COLO668 (cell line): ENCODE measurements around the gene SHC3.

Source experiments
- DNase-seq: peaks from one replicate; lab custom pipeline; 2025; ENCODE audit not compliant: unreplicated experiment; lab: John Stamatoyannopoulos, UW

Gene SHC3

DNA sequence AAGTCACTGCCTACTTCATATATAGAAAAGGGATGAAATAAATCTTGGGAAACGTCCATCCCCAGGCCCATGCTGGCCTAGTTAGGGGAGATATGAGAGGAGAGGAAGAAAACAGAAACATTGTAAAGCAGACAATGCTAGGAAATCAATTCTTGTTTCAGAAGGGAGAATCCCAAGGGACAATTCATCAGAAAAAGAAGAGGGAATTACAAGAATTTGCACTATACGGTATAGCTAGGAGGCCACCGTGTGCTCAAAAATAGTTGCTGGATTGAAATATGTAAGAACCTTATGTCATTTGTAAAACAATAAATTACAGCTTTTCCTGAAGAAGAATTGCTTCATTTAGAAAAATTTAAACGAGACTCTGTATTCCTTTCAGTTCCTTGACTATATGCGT lies 8.3 kb upstream of the SHC3 start:
- no peak for DNase-seq

DNA sequence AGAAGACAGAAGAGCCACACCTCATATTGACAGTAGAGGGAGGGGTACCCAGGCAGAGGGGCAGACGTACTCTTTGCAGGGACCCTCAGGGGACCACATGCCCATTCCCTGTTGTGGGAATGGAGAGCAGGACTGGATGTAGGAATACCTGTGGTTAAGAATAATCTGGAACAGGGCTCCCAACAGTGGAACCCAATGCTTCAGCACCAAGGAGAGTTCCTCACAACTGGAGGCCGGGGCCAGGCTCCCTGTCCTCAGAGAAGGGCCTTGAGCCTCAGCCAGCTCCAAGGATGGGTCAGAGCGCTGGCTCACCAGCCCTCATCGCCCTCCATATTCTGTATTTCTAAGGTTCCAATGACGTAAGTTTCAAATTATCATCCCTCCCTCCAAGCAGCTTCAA lies 7.4 kb upstream of the SHC3 start:
- no peak for DNase-seq

DNA sequence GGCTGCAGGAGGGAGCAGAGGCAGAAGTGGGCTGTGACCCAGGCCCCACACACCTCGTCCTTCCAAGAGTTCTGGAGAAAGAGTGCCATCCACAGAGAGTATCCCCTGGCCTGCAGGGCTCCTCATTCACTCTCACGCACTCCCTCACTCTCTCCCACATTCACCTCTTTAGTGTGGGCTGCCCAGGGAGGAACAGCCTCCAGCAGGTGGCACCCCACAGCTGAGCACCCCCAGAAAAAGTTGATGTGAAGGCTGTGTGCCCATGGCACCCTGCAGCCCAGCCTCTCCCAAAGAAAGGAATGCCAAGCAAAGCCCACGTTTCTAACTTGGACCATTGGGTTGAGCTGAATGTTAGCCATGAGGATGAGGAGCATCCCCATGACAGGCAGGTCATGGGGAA lies 4.5 kb upstream of the SHC3 start:
- no peak for DNase-seq

DNA sequence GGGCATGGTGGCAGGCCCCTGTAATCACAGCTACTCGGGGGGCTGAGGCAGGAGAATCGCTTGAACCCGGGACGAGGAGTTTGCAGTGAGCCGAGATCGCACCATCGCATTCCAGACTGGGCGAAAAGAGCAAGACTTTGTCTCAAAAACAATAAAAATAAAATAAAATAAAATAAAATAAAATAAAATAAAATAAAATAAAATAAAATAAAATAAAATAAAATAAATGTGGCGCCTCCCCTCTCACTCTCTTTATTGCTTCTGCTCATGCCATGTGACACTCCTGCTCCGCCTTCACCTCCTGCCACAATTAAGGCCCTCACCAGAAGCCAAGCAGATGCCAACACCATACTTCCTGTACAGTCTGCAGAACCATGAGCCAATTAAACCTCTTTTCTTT lies 3.8 kb upstream of the SHC3 start:
- no peak for DNase-seq

DNA sequence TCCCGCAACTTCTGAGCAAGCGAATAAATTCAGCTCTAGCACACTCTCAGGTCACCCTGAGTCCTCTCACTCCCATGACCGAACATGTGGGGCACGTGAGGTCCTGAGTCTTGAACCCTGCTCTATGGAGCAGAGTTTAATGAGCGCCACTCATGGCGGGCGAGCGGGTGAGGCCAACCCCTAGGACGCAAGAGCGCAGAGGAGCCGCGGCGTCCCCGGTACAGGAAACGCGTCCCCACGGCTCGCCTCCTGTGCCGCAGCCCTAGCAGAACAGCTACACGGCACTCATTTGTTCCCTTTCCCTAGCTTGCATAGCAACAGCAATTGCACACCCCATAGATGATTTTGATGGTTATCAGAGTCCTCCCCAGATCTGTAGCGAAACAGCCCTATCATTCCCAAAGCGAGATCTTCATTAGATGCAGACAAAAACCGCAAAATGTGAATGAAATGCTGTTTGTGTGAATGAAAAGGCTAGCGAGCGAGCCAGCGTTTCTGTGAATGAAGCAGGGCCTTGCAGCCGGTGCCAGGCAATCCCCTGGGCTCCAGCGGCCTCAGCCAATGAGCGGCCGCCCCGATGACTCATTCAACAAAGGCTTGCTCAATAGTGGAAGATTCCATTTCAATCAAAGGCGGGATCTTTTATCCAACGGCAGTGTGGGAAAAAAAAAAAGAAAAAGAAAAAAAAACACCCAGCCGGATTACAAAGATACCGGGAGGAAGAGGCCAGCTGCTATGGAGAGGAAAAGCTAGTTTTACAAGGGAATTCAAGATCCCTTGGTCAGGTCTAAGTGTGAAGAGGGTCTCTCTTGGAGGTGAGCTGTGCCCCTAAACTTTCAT lies 1.5 kb upstream of the SHC3 start:
- peak; percentile 93 for DNase-seq

DNA sequence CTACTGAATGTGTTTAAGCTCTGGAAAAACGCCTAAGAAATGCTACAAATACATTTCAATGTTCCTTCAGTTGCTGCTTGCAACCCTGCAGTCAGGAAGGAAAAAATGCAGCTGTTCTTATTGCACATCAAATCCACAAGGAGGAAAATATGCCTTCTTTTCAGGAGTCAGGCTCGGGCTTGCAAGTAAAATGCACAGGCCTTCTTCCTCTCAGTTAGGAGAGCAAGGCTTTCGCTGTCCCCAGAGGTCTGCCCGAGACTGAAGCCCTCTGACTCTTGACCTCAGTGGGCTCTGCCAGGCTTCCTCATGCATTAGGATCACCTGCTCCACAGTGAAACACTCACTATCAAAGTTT lies 899 bp upstream of the SHC3 start:
- DNase-seq: no peak

DNA sequence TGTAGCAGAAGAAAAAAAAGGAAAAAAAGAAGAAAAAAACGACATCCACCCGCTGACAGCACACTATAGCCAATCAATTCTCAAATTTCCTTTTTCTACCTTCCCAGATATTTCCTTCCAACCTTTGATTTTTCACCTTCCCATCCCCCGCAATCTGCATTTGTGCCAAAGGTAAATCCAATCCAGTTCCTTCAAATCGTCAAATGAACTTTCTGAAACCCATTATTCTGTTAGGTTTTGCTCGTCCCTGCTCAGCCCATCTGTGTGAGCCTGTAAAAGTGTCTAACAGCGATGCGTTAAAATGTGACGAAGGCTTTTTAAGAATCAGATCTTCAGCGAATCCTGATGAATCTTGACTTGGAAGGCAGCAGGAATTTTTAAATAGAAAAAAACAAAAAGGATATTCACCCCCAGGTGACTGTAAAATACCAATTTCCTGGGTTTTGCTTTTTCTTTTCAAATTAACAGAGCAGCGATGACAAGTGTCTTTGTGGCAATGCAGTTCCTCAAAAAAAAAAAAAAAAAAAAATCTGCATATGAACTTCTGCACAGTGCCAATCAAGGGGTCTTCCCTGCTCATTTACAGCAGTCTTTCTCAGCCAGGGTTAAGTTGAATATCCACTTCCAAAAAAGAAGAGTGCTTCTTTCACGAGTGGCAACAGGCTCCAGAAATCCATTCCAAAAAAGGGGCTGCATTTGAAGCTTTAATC lies 367 bp upstream of the SHC3 start:
- no peak for DNase-seq

DNA sequence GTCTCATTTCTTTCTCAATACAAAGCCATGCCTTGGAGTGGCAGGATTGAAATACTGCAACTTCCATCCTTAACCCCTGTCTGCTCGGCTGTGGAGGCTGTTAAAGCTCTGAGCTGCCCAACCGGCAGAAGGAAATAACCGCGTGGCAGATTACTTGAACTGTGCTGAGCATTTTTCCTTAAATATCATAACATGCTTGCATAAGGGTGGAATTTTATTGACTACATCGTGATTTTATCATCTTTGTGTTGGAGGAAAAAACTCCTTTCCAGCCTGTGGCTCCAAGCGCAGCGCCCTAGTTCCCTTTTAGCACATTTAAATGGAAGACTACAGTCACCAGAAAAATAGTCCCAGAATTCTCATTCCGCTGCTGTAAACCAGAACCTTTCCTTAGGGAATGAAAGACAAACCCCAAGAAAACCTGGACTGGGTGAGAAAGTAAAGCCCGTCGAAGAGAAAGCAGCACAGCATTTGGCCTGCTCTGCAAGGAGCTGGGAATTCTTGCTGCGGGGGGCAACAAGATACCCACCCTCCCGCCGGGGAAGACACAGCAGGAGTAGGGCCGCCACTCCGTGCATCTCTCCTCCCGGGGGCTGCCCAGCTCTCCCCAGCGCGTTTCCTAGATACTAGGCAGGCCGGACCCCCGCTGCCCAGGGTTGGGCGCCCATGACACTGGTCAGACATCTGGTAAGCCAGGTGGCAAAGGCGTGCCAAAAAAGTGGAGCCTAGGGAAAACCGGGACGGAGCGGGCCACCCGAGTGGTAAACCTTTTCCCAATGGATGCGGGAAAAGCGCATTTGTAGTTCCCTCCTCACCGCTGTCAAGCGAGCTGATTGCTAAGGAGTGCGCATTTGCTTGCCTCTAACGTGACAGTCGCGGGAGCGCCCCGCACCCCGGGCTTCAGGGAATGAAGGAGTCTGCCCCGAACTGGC lies 1.3 kb downstream of the SHC3 start:
- peak; percentile 61 for DNase-seq

DNA sequence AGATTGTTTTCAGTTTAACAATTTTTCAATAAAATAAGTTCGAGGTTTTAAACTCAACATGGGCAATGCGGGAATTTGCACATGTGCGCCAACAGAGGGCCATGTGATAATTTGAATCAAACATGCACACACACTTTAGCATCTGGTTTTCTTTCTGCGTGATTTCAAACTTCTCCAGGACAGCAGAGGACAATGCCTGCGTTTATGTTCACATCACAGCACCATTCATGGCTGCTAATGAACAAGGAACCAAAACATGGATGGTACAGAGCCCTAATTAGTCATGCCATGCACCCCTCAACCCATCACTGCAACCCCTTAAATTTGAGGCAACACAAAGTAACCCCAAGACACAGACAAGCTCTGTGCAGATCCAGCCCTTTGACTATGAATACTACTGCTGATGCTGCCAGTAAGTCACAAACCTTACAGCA lies 2.8 kb downstream of the SHC3 start:
- no peak for DNase-seq

DNA sequence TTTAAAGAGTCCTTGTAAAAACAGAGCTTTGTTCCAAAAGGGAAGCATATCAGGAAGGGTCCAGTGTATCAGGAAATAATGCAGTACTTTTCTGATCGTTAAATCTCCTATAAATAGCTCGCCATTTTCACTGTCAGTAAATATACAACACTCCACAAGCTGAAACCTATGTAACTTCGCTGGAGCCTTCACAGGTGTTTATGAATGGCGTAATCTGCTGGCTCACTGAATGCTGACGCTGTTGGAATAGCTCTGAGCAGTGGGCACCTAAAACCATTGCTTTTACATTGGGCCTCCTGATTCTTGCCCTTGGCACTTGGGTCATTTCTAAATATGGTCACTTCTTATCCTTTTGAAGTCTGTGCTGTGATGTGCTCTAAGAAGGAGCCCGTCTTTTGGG lies 4.3 kb downstream of the SHC3 start:
- DNase-seq: peak; percentile 25

DNA sequence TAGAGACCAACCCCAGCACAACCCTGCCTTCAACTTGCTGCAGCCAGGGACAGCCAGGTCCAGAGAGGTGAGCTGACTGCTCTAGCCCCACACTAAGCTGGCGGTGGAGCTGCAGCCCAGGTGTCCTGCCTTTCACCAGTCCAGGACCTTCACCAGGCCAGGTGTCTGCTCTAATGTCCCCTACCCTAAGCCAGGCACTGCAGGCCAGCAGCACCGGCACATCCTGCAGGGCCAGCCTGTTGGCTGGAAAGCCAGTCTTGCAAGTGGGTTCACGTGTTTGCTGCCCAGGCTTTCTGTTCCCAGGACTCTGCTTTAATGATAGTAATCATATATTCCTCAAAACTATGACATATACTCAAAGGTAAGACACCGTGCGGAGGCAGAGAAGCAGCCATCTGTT lies 5.5 kb downstream of the SHC3 start:
- DNase-seq: no peak

DNA sequence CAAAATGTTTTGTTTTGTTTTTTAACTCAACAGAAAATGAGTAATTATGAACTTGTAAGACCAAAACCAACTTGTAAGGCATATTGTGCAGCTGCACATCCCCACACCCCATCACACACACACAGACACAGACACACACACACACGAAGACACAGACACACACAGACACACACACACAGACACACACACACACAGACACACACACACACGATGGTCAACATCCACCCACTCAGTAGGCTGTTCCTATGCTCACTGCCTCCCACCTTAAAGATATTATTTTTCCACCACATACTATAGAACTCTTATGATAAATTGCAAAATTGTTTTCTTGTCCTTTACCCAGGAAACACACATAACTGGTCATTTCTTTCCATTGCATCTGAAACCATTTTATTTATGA lies 6.2 kb downstream of the SHC3 start:
- DNase-seq: no peak

DNA sequence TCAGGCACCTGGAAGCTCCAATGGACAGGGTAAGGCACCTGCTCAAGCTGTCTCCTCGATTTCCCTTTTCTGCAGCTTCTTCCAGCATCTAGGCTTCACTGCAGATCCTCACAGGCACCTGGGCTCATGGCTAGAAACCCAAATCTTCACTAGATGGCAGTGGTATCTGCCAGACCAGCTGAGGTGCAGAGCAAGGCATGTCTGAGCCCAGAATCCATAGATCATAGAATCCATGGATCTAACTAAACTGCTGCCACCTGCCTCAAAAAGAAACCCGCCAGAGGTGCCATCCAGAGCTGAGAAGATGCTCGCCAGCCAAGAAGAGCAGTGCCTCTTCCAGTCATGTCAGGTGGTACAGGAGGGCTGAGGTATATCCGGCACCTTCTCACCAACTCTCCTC lies 6.9 kb downstream of the SHC3 start:
- DNase-seq: no peak

DNA sequence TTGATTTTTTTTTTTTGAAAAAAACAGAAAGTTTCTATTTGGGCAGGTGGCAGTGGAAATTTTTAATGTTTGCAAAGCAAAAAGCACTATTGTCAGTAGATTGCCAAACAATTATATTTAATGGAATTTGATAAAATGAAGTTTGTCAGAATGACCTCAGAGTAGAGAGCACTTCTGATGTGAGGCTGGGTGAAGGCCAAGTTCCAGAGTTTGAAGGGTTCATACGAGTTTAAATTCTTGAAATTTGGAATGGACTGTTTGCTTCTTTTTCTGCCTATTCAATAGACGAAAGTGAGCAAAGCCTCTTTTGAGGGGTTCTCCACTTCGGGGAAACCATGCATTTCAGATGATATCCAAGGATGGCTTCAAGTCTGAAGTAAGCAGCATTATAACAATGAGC lies 7.4 kb downstream of the SHC3 start:
- DNase-seq: no peak

DNA sequence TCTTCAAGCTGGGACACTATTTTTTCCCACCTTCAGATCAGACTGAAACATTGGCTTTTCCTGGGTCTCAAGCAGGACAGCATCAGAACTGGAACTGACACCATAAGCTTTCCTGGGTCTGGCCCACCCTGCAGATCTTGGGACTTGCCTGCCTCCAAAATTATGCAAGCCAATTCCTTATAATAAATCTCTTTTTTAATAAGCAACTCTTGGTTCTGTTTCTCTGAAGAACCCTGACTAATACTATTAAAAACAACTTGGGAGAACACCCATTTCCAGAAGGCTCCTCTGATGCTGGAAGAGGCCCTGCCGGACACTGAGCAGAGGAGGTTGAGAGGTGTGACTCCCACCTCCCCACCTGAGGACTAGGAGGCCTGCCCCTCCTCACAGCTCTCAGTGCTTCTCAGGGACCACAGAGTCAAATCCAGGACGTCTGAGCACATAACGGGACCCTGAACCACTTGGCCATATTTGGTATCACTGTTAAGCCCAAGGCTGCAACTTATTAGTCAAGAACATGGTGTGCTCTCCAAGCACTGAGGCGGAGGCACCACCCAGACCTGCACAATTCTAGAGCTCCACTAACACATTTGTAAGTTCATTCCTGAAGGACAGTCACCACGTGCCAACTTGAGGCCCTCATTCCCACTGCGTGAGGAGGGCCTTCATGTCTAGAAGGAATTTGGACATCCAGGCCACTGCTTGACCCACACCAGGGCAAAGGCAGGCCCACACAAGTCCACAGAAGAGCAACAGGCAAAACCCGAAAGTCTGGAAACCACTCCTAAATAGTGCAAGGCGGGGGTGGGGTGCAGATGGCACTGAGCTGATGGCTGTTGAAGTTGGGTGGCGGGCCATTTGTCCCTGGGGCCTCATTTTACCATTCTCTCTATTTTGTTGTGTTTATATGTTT lies 9.5 kb downstream of the SHC3 start:
- no peak for DNase-seq

DNA sequence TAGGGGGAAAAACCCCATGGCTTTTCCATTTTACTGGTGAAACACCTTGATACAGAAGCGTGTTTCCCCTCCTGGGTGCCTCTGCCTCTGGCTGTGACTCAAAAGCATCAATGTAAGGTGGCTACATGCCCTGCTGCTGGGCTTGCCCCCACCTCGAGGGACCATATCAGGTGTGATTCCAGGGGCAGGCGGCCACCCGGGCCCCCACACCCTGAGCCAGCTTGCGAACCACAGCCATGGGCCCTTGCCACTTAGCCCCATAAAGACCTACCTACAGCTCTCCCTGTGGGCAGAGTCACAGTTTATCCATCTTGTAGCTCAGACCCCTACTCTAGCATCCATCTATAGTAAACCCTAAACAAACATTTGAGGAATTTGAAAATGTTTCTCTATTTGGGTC lies 10.8 kb downstream of the SHC3 start:
- DNase-seq: no peak

DNA sequence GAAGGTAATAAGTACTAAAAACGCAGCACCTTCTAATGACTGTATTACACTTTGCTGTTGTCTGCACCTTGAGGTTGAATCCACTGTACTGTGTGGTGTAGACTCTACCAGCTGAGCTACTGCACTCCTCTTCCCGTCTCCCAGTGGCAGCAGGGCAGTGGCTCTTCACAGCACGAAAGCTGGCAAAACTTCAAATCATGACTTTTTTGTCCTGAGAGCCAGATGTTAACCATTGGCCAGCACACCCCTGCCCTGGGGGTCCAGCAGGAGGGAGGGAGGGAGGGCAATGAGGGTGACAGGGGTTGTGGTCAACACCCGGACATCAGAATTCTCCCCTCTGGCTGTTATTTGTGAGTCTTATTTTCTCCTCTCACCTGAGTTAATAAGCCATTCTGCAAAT lies 11.8 kb downstream of the SHC3 start:
- no peak for DNase-seq

DNA sequence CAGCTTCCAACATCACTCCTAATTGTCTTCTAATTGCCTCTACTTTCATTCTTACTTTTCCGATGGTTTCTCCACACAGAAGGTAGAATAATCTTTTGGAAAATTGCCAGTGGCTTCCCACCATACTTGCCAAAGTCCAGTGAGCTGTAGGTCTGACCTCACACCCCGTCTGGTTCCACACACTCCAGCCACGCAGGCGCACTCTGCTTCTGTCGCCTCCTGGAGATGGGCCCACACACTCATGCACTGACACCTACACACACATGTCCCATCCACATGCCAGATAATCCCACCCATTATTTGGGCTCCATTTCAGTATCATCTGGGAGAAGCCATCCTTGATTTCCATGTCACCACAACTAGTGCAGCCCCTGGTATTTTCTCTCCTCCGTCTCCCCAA lies 12.7 kb downstream of the SHC3 start:
- DNase-seq: no peak

DNA sequence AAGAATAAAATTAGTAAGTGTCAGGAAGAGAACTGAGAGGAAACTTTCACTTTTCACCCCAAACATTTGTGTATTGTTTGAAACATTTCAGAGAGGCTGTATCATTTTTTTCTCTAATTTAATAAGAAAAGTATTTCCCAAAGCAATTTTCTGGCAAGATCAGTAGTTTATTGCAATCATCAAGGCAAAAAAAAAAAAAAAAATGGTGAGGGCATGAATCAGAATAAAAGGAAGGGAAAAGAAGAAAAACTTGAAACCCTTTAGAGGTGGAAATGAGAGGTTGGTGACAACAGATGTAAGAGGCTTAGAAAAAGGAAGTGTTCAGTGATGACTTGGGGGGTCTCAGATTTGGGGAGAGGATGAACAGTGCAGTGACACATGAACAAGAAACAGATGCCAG lies 13.3 kb downstream of the SHC3 start:
- no peak for DNase-seq

DNA sequence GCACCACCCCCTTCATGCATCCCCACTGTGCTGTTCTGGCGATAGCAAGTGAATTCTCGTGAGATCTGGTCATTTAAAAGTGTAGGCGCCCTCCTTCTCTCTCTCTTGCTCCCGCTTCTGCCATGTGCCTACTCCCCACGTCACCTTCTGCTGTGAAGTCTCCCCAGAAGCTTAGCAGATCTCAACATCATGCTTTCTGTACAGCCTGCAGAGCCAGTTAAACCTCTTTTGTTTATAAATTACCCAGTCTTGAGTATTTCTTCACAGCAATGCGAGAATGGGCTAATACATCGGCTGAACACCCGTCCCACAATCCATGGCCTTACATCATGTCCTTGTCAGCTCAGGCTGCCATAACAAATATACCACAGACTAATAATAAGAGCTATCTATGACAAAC lies 17.4 kb downstream of the SHC3 start:
- DNase-seq: no peak

DNA sequence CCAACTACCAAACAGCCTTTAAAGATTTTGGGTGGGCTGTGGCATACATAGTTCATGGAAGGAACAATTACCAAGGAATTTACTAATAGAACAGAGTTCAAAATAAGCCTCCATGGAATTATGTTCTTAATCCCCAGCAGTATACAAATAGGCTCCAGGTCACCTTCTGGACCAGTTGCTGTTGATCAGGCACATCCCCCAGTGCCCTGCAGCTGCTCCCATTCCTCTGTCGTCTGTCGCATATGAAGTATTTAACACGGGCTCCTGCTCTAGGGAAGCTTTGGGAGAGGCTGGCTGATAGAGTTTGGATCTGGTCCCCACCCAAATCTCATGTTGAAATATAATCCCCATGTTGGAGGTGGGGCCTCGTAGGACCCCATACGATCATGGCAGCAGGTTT lies 17.8 kb downstream of the SHC3 start:
- DNase-seq: no peak
